ENCODE results near the gene ABHD10. TPM values are rescaled to one million over a fixed set of nuclear protein-coding genes. Genes with fewer than 3 reads are reported as not detected.

The ABHD10 gene
- total RNA-seq = 16.3 and 20.3 TPM in 2 replicates

- DNase-seq (ENCODE audit: extremely low read depth, low read depth, low spot score) = peak; percentile 97
These were observed at the start of gene ABHD10 for GRCh38 chr3:111978583-111979433. Gene ABHD10, plus strand, starts transcription at chr3:111979026. Its CDS starts 36 bp downstream, at chr3:111979062.

GRCh38 chr3:111929484-111929883 lies 49.3 kb upstream of the ABHD10 start:
- DNase-seq (ENCODE audit: extremely low read depth, low read depth, low spot score) = no peak

DNA sequence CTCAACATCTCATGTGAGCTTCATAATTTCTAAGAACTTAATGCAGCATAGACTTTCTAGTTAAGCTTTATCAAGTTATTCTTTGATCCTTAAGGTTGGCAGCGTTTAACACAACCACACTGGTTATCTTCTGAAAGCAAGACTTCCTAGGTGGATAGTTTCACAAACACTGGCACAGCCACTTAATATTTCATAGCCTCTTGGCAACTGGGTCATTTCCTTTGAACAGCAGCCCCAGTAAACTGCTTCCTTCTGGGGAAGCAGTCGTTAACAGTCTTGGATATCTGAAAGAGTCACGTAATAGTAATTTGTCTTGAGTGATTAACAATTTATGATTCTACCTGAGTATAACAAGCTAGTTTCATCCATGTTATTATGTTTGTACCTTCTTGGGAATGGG lies 45.9 kb upstream of the ABHD10 start:
- peak; percentile 72 for DNase-seq (ENCODE audit: extremely low read depth, low read depth, low spot score)

GRCh38 chr3:111936191-111936841 lies 42.5 kb upstream of the ABHD10 start:
- DNase-seq (ENCODE audit: extremely low read depth, low read depth, low spot score) = peak; percentile 67

DNA sequence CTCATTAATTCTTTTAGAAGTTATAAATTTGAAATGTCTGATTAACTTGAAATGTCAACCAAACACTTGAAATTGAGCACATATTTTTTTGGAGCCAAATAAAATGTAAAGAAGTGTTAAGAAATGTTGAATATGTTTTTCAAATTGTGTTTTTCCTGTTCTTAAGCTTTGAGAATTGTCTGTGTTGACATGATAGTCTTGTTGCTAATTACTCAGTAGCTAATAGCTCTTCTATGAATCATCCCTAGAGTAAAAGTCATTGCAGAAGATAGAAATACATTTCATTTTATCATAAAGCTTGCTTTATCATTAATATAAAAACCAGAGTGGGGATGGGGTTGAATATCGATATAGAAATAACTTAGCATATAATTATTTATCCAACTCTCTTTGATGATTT lies 41.9 kb upstream of the ABHD10 start:
- DNase-seq (ENCODE audit: extremely low read depth, low read depth, low spot score) = no peak

DNA sequence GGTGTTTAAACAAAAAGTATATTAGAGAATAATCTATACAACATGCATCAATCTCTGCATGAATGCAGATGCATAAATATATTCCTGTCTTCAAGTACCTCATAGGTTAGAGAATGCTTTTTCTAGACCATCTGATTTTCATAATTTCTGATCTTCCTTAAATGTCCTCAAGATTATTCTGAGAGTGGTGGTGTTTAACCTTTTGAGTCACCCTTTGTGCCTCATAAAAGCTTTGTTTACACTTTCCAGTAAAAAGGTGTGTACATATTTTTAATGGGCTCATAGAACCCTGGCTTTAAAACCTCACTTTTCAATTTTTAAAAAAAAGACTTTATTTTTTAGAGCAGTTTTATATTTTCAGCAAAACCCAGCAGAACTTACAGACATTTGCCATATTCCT lies 41.0 kb upstream of the ABHD10 start:
- DNase-seq (ENCODE audit: extremely low read depth, low read depth, low spot score) = no peak

- no peak for DNase-seq (ENCODE audit: extremely low read depth, low read depth, low spot score)
These were observed 39.0 kb upstream of the ABHD10 start for GRCh38 chr3:111939873-111940272.

DNA sequence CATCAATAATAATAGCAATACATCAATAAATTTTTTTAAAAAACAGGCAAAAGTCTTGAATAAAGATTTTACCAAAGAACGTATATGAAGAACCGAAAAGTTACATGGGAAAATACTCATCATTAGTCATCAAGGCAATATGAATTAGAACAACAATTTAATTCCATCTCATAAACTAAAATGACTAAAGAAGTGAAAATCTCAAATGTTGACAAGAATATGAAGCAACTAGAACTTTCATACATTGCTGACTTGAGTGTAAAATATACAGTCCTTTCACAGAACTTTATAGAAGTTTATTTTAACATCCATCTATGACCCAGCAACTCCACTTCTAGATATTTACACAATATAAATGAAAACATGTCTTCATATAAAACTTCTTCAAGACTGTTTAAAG lies 35.3 kb upstream of the ABHD10 start:
- no peak for DNase-seq (ENCODE audit: extremely low read depth, low read depth, low spot score)

- DNase-seq (ENCODE audit: extremely low read depth, low read depth, low spot score) = no peak
These were observed 34.5 kb upstream of the ABHD10 start for GRCh38 chr3:111944372-111944771.

GRCh38 chr3:111947231-111947630 lies 31.6 kb upstream of the ABHD10 start:
- no peak for DNase-seq (ENCODE audit: extremely low read depth, low read depth, low spot score)

GRCh38 chr3:111948786-111949185 lies 30.0 kb upstream of the ABHD10 start:
- no peak for DNase-seq (ENCODE audit: extremely low read depth, low read depth, low spot score)

DNA sequence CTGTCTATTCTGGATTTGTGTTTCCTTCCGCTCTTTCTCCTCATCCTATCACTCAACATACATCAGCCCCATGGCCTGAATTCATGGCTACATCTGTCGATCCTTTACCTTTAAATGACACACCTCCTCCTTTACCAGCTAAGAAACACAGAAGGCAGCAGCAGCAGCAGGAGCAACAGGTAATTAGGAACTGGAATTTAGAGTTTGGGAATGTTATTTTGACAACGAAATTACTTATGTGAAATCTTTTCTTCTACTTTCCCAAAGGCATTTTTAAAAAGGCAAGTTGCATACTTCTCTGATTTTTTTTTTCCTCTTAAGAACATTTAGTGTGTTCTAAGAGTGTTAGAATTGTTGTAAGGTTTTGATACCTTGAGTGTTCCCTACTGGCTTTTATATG lies 29.1 kb upstream of the ABHD10 start:
- no peak for DNase-seq (ENCODE audit: extremely low read depth, low read depth, low spot score)

DNA sequence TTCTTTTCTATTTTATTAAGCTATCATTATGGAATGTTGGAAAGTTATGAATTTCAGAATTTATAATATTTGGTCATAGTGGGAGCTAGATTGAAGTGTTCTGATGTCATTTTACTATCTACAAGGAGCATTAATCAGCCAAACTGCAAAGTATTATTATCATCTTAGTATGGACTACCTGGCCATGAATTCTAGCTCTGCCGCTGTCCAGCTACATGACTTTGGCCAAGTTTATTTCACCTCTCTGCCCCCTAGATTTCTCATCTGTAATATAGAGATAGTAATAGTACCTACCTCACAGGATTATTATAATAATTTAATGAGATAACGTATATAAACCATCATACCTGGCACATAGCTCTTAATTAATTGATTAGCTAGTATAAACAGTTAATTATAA lies 27.8 kb upstream of the ABHD10 start:
- no peak for DNase-seq (ENCODE audit: extremely low read depth, low read depth, low spot score)

DNA sequence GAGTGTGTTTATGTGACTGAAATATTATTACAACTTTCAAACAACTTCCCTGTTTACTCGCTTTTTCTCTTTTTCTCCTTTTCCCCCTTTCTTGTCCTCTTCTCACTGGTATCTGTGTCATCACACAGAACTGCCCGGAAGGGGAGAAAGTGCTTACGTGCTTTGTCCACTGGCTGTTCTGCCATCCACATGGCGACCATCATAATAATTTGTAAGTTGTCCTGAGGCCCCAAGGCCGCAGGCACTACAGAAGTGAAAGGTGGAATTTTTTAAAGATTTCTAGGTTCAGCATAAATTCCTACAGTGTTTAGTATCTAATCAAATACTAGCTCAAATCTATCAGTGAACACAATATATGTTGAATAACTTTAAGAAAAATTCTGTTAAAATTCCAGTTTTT lies 26.7 kb upstream of the ABHD10 start:
- DNase-seq (ENCODE audit: extremely low read depth, low read depth, low spot score) = no peak

GRCh38 chr3:111952866-111953450 lies 25.9 kb upstream of the ABHD10 start:
- DNase-seq (ENCODE audit: extremely low read depth, low read depth, low spot score) = no peak

DNA sequence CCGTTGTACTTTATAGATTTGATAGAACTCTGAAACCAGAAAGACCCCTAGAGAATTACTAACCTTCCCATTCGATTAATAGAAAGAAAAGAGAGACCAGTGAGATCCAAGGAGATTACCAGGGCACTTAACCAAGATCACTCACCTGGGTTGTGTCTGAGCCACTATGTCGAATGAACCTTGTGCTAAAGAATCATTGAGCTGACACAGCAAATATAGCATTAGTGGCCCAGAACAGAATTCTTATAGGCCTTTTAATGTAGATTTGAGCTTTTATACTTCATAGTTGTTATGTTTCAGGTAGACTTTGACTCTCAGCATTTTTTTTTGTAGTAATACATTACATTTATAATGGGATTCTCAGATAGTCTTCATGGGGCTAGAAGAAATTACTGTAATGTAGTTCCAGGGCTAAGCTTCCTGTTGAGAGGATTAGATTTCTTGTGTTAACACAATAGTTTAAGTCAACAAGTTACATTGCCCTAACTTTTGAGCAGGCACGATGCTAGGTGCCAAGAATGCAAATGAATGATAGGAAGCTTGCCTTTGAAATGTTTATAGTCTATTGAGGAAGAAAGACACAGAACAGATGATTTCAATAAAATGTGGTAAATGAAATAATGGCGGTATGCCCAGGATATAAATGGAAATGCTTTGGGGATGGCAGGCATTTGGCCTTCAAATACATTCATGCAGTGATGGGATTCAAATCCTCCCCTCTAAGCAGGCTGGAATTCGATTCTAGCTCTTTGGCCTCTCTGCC lies 24.4 kb upstream of the ABHD10 start:
- DNase-seq (ENCODE audit: extremely low read depth, low read depth, low spot score) = no peak

GRCh38 chr3:111955876-111956275 lies 22.9 kb upstream of the ABHD10 start:
- DNase-seq (ENCODE audit: extremely low read depth, low read depth, low spot score) = no peak

DNA sequence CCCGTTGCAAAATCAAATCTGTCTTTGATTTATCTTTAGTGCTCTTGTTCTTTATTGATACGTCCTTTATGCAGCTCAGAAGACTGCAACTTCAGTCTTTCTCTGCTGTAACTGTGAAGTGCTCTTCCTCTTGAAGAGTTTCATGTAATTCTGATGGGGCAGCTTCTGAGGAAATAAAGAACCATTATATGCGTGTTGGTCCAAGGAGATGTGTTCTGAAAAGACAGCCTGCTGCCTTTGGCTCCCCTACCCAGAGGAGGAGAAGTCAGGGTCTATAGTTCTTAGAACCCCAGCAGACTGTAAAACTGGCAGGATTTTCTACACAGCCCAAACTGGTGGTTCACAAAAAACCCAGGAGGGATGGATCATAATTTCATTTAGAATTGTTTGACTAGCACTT lies 22.4 kb upstream of the ABHD10 start:
- DNase-seq (ENCODE audit: extremely low read depth, low read depth, low spot score) = no peak

- no peak for DNase-seq (ENCODE audit: extremely low read depth, low read depth, low spot score)
These were observed 21.7 kb upstream of the ABHD10 start for GRCh38 chr3:111956995-111957734.

- no peak for DNase-seq (ENCODE audit: extremely low read depth, low read depth, low spot score)
These were observed 17.2 kb upstream of the ABHD10 start for GRCh38 chr3:111961461-111962164.
